GM23338 (cell line): ENCODE results near the gene FETUB. TPM values are rescaled to one million over a fixed set of nuclear protein-coding genes. Genes with fewer than 3 reads are reported as not detected.

Experiments used
- EZH2 ChIP-seq: fragments of 200-600 bp; sonication (generic); IDR thresholded peaks from one replicate; pipeline ENCODE4 v1.8.0; 2017; ENCODE audit warnings: antibody characterized with exemption, mild to moderate bottlenecking, low read depth; ENCODE audit not compliant: unreplicated experiment
- EZH2phosphoT487 ChIP-seq: fragments of 200-600 bp; sonication (generic); IDR thresholded peaks from one replicate; pipeline ENCODE4 v1.8.1; 2018; ENCODE audit warnings: antibody characterized with exemption; ENCODE audit not compliant: unreplicated experiment
- JUNB ChIP-seq: IDR thresholded peaks from one replicate; pipeline ENCODE4 v1.6.1; 2016; ENCODE audit warnings: antibody characterized with exemption; ENCODE audit not compliant: unreplicated experiment
- NANOG ChIP-seq: IDR thresholded peaks from 2 replicates; pipeline ENCODE4 v1.6.1; 2016; ENCODE audit warnings: antibody characterized with exemption, borderline replicate concordance
- POLR2AphosphoS5 ChIP-seq: IDR thresholded peaks from 2 replicates; pipeline ENCODE4 v1.6.1; 2016; ENCODE audit warnings: antibody characterized with exemption, low read depth
- STAT1 ChIP-seq: IDR thresholded peaks from one replicate; pipeline ENCODE4 v1.6.1; 2016; ENCODE audit warnings: antibody characterized with exemption; ENCODE audit not compliant: unreplicated experiment
- ZNF114 ChIP-seq: fragments of 250-450 bp; sonication (Bioruptor Pico); IDR thresholded peaks from 2 replicates; pipeline ENCODE4 v1.5.0; 2020; ENCODE audit warnings: mild to moderate bottlenecking, moderate library complexity
- ZNF331 ChIP-seq: fragments of 250-450 bp; sonication (Bioruptor Pico); IDR thresholded peaks from 2 replicates; pipeline ENCODE4 v1.5.0; 2020; ENCODE audit warnings: low read depth, mild to moderate bottlenecking, moderate library complexity
- ZNF462 ChIP-seq: fragments of 250-450 bp; sonication (Bioruptor Pico); IDR thresholded peaks from 2 replicates; pipeline ENCODE4 v1.5.0; 2020; ENCODE audit warnings: mild to moderate bottlenecking, moderate library complexity
- polyA plus RNA-seq: library from polyadenylated mRNA; unstranded; fragments of >200 nt; fragmentation: Nextera tagmentation; extraction: Ambion mirVana; gene quantifications from 2 replicates; pipeline ENCODE4 v1.2.1, GENCODE V29; 2016
- total RNA-seq: library from RNA; depleted of rRNA; stranded (reverse); fragments of >200 nt; shearing (Covaris generic); gene quantifications from 2 replicates; pipeline ENCODE4 v1.2.3, GENCODE V29; 2014
- TF ChIP-seq, protein P1 (sequence below), 2 experiments: fragments of 200-600 bp in 1 of 2; sonication (generic) in 1 of 2; conservative IDR thresholded peaks; 2 replicates each; pipeline versions ENCODE4 v1.5.1 to v1.6.1; 2016 to 2017; ENCODE audit warnings: antibody characterized with exemption in 2 of 2, low read depth in 2 of 2, mild to moderate bottlenecking in 2 of 2, moderate library complexity in 1 of 2
- TF ChIP-seq, protein P2 (sequence below): IDR thresholded peaks from 2 replicates; pipeline ENCODE4 v1.6.1; 2016; ENCODE audit warnings: antibody characterized with exemption

Gene FETUB
- total and polyA plus RNA-seq, 2 experiments from 2014 or later, result 0.26 TPM; not detected in 1

DNA sequence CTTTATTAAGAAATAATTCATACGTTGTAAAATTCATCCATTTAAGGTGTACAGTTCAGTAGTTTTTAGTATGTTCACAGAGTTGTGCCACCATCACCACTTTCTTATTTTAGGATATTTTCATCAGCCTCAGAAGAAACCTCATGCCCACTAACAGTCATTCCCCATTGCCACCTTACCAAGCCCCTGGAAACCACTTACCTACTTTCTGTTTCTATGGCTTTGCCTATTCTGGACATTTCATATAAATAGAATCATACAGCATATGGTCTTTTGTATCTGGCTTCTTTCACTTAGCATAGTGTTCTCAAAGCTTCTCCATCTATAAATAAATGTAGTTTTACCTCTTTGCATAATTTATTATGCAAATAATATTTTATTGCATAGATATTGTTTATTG is 6.6 kb downstream of the FETUB start (continued):
- TF ChIP-seq ZNF462 (CRISPR knock-in tag) (no peak), ZNF114 (no peak), STAT1 (no peak), EZH2phosphoT487 (no peak), POLR2AphosphoS5 (no peak), JUNB (no peak), ZNF331 (CRISPR knock-in tag) (no peak), NANOG (no peak), EZH2 (no peak)
- TF ChIP-seq, protein P1, sequence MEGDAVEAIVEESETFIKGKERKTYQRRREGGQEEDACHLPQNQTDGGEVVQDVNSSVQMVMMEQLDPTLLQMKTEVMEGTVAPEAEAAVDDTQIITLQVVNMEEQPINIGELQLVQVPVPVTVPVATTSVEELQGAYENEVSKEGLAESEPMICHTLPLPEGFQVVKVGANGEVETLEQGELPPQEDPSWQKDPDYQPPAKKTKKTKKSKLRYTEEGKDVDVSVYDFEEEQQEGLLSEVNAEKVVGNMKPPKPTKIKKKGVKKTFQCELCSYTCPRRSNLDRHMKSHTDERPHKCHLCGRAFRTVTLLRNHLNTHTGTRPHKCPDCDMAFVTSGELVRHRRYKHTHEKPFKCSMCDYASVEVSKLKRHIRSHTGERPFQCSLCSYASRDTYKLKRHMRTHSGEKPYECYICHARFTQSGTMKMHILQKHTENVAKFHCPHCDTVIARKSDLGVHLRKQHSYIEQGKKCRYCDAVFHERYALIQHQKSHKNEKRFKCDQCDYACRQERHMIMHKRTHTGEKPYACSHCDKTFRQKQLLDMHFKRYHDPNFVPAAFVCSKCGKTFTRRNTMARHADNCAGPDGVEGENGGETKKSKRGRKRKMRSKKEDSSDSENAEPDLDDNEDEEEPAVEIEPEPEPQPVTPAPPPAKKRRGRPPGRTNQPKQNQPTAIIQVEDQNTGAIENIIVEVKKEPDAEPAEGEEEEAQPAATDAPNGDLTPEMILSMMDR (conservative IDR thresholded peaks at IDR 0.05; ENCODE audit: low read depth in 2 of 2), result no peak
- TF ChIP-seq, protein P2, sequence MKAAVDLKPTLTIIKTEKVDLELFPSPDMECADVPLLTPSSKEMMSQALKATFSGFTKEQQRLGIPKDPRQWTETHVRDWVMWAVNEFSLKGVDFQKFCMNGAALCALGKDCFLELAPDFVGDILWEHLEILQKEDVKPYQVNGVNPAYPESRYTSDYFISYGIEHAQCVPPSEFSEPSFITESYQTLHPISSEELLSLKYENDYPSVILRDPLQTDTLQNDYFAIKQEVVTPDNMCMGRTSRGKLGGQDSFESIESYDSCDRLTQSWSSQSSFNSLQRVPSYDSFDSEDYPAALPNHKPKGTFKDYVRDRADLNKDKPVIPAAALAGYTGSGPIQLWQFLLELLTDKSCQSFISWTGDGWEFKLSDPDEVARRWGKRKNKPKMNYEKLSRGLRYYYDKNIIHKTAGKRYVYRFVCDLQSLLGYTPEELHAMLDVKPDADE, result no peak
